HG03135 (cell line): Measurements from ENCODE around the gene SHMT2.

Experiments used
- ATAC-seq: cut with Tn5 transposase; IDR thresholded peaks from one replicate; pipeline ENCODE4 v1.9.1; 2021; ENCODE audit warnings: mild to moderate bottlenecking, moderate library complexity; ENCODE audit not compliant: unreplicated experiment

Gene SHMT2

DNA sequence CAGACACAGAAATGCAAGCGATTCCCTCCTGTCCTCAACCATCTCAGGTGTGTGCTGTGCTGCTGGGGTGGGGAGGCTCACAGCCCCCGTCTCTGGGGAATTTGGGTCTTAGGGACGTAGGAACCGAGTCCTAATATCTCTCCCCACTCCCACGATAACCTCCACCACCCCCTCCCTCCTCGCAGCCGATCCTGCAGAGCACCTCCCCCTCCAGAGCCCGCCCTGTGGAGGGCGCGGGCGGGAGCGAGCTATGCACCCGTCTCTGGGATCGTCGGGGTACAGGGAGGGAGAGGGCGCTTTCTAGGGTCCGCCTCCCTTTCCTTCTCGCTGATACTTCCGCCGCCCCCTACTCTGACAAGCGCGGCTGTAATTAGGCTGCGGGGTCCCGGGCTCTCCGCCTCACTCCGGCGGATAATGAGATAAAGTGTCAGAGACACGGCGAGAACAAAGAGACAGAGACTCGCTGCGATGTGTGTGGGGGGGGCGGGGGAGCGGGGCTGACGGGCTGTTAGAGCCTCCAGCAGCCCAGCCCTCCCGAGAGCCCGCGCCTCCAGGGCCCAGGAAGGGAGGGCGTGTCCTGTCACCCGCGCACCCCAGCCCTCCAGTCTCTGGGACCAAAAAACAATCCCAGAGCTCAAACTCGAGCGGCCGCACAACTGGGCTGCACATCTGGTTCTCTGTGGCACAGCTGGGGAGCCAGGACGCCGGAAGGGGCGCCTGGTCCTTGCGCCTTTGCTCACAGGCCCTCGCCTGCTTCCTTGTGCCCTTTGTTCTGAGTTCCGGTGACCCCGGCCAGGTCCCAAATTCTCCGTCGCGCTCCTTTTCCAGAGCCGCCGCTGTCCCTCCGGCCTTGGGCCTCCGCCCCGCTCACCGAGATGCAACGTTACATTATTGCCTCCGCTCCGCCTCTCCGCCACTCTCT is 8.7 kb downstream of the SHMT2 start:
- no peak for ATAC-seq

GRCh38 chr12:57238854-57239554 is 9.5 kb downstream of the SHMT2 start:
- ATAC-seq: peak; percentile 49

- ATAC-seq: no peak
Measured at GRCh38 chr12:57239587-57240065, 10.1 kb downstream of the SHMT2 start.

GRCh38 chr12:57240066-57240921 is 10.8 kb downstream of the SHMT2 start:
- ATAC-seq: no peak

DNA sequence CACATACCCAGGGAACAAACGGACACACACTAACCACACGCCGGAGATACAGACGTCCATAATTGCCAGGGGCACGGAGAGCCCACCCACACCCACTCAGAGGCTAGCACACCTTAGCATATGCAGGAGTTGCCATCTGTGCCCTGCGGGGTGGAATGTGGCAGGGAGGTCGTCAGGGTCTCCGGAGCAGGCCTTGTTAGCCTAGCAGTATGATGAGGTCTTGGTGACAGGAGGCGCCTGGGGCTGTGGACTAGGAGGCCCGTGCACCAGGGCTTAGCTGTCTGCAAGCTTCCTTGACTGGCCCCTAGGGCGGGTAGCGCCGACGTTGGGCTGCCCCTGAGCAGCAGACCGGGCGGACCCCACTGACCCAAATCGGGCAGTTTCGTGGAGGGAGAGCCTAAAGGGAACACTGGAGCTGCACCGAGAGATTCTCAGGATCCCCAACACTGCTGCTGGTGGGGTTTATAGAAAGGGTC is 11.5 kb downstream of the SHMT2 start:
- ATAC-seq: no peak

DNA sequence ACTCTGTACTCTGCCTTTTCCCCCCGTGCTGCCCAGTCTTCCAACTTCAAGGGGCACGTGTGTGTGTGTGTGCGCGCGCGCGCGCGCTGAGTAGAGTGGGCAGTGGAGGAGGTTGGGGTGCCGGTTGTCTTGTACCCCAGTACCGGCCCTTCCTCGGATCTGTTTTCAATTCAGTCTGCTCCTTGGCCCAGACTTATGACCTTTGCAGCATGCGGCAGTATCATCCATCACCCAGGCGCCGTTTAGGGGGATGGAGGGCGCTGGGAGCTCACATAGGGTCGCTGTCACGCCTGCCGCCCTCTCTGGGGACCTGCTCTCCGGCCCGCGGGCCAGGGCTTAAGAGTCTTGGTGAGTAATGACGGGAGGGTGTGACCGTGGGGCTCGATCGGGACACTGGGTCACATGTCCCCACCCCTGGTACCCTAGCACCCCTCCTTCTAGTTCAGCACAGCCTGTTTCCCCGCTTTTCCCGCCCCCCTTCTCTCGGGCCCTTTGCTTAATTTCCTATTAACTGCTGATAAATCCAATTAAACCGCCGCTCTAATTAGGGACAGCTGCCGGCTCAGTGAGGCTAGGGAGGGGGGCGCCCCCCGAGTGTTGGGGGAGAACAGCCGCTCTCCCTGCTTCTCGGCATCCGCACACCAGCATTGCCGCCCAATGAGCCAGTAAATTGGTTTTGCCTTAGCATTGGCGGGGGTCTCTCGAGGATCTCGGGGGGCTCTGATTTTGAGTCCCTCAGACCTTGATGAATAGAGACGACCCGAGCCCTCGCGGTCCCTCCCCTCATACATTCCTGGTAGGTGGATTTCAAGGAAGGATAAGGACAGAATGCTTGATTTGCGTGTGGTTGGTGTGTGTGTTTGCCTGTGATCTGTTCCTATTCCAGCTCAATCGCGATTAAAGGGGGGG is 12.1 kb downstream of the SHMT2 start:
- ATAC-seq: no peak

DNA sequence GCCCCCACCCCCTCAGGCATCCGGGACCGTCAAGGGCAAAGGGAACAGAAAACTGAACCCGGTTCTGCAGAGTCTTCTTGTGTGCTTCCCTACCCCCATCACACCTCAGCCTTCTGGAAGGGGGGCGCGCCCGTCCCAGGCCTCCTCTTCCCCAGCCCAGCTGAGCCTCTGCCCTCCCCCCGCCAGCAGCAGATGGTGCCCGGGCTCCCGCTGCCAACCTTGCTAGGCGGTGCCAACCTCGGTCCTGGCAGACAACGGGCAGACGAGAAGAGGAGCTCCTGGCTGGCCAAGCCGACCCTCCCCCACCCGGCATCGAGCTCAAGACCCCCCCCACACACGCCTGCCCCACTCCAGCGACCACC is 12.8 kb downstream of the SHMT2 start:
- ATAC-seq: no peak

DNA sequence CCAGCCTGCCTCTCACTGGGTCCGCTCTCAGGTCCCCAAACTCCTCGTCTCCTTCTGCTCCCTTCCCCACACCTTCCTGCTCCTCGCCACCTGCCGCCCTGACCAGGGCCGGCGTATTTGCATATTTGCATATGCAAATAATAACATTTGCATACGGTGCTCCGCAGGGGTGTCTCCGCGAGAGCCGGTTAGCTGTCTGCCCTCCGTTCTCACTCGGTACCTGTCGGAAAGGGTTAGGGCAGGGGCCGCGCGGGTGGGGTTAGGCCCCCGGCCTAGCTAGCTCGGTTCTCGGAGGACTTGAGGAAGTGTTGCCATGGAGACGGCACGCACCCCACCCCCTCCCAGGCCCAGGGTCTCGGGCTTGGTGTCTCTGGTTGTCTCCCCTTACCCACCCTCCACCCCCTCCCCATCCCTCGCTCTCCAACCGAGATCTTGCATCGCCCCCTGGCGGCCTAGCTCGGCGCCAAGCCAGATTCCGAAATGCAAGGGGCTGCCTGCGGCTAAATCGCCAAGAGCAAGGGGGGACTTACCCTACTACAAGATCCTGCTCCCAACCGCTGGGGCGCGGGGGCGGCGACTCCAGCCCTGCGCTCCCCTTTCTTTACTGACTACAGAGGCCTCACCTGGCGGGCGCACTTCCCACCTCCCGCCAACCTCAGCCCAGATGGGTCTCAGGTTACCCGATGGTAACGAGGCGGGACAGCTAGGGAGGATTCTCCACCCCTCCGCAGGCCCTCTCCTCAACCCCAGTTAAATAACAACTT is 13.4 kb downstream of the SHMT2 start:
- ATAC-seq: peak; percentile 42

- no peak for ATAC-seq
Measured at GRCh38 chr12:57243521-57244311, 14.2 kb downstream of the SHMT2 start.

- ATAC-seq: no peak
Measured at GRCh38 chr12:57244312-57244696, 14.8 kb downstream of the SHMT2 start.

DNA sequence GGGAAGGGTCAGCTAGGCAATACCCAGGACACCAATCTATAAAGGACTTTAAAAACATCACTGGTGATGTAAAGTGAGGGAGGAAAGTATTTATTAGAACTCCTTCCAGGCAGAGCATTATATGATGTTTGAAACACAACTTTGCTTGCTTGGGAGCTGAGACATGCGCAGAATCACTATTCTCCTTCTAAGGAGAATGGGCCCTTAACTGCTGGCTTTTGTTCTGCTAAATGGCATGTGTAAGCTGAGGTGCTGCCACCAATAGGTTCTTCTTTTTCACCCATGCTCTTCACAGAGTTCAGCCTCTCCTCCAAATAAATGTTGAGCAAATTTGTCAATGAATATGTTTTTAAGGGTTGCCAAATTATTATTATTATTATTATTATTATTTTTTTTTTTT is 17.5 kb downstream of the SHMT2 start:
- no peak for ATAC-seq

GRCh38 chr12:57248934-57249742 is 19.6 kb downstream of the SHMT2 start:
- ATAC-seq: no peak

- ATAC-seq: no peak
Measured at GRCh38 chr12:57250541-57250940, 21.0 kb downstream of the SHMT2 start.

DNA sequence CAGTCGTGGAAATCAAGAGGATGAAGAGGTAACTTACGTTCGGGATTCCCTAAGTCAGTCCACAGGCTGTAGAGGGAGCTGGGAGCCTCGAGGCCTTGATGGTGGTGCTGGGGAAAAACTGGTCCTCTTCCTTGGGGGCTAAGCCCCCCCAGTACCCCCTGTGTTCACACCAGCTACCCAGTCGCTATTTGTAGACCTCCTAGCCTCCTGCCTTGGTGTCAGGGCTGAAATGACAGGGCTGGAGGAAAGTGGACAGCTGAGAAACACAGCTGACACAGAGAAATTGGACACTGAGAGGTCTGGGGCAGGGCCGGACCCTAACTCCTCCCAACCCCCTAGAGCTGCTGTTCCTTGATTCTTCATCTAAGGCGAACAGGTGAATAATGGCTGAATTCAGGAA is 21.4 kb downstream of the SHMT2 start, which contains the start of gene STAC3:
TSS of gene STAC3 (minus strand) at position 232 of the 400 bp plus-strand sequence. CDS start 1,551 bp downstream, outside the sequence.
- ATAC-seq: no peak

- ATAC-seq: no peak
Measured at GRCh38 chr12:57254506-57255280, 25.2 kb downstream of the SHMT2 start.

- no peak for ATAC-seq
Measured at GRCh38 chr12:57255916-57256315, 26.4 kb downstream of the SHMT2 start.
